Astrocyte of the spinal cord (primary cell): Measurements from ENCODE around the gene SPOCK3.

Experiments
- DNase-seq: peaks from one replicate; pipeline ENCODE4 v3.0.0; 2011; ENCODE audit warnings: low read depth, low spot score
- H3K4me3 ChIP-seq: 2 replicates; pipeline ENCODE4 v1.5.1; 2011; ENCODE audit warnings: low read depth, mild to moderate bottlenecking, low read length, moderate library complexity
- in situ Hi-C: cut with HindIII; loops from 2 replicates; pipeline ENCODE4 v1.10.0; 2017; ENCODE audit warnings: low sequenced_read_pairs
- TF ChIP-seq, protein P1 (sequence below): IDR thresholded peaks from 2 replicates; pipeline ENCODE4 v1.5.1; 2012; ENCODE audit warnings: low read depth, mild to moderate bottlenecking, low read length, inconsistent platforms

The SPOCK3 gene

GRCh38 chr4:166836865-166837264 lies 397.4 kb downstream of the SPOCK3 start:
- no peak overlapping the region for H3K4me3 ChIP-seq
- in situ Hi-C loops: no loop called here
- no peak for DNase-seq
- TF ChIP-seq, protein P1, sequence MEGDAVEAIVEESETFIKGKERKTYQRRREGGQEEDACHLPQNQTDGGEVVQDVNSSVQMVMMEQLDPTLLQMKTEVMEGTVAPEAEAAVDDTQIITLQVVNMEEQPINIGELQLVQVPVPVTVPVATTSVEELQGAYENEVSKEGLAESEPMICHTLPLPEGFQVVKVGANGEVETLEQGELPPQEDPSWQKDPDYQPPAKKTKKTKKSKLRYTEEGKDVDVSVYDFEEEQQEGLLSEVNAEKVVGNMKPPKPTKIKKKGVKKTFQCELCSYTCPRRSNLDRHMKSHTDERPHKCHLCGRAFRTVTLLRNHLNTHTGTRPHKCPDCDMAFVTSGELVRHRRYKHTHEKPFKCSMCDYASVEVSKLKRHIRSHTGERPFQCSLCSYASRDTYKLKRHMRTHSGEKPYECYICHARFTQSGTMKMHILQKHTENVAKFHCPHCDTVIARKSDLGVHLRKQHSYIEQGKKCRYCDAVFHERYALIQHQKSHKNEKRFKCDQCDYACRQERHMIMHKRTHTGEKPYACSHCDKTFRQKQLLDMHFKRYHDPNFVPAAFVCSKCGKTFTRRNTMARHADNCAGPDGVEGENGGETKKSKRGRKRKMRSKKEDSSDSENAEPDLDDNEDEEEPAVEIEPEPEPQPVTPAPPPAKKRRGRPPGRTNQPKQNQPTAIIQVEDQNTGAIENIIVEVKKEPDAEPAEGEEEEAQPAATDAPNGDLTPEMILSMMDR: no peak

DNA sequence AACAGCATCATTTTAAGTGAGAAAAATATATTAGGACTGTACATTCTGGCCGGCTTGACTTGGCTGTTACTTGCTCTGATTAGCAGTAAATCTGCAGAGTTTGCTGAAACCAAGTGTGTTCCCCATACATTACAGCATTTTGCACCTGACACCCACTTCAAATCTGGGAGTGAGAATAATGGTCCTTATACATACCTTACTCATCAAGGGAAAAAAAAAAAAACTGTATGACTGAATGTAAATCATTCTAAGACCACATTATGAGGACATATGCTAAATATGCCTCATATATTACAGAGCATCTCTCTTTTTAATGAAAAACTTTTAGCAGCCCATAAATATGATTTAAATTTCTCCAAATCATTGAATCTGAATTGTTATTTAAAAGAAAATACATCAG lies 406.7 kb downstream of the SPOCK3 start:
- in situ Hi-C loops: no loop called here
- no peak overlapping the region for H3K4me3 ChIP-seq
- DNase-seq: no peak
- TF ChIP-seq, protein P1: no peak

DNA sequence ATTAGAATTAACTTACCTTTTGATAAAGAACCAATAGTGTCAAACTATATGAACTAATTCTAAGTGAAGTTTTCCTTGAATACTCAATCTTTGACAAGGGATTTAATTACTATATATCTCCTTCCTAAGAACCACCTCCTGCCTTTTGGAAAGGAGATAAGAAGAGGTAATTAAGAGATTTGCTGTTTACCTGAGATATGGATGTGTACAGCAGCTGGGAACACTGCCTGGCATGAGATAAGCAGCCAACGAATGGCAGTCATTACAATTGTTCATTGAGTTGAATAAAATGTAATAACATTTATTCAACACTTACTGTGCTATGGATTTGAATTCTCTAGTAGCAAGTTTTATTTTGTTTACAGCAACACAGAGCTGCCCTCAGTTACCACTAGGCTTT lies 407.1 kb downstream of the SPOCK3 start:
- TF ChIP-seq, protein P1: no peak
- no peak overlapping the region for H3K4me3 ChIP-seq
- in situ Hi-C loops: no loop called here
- no peak for DNase-seq

GRCh38 chr4:166823848-166824247 lies 410.4 kb downstream of the SPOCK3 start:
- no peak for DNase-seq
- in situ Hi-C loops: no loop called here
- TF ChIP-seq, protein P1: no peak
- H3K4me3 ChIP-seq: no peak overlapping the region

DNA sequence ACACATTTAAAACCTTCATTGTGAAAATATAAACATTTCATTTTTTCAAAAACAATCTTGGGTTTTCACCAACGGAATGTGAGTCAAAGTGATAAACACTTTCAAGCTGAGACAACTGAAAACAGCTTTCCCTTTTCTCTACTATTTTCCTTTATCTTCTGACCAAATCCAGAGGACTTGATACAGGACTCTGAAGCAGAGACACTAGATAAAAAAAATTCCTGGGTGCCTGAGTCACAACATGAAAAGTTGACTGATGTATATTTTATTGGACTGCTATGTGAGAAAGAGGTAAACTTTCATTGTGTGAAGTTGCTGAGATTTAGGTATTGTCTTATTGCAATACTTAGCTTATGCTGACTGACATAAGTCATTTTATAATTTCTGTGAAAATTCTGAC lies 411.2 kb downstream of the SPOCK3 start:
- TF ChIP-seq, protein P1: no peak
- H3K4me3 ChIP-seq: no peak overlapping the region
- no peak for DNase-seq
- in situ Hi-C loops: no loop called here

- DNase-seq: no peak
- no peak overlapping the region for H3K4me3 ChIP-seq
- TF ChIP-seq, protein P1: no peak
- in situ Hi-C loops: no loop called here
These were observed 411.9 kb downstream of the SPOCK3 start for GRCh38 chr4:166822386-166822785.

DNA sequence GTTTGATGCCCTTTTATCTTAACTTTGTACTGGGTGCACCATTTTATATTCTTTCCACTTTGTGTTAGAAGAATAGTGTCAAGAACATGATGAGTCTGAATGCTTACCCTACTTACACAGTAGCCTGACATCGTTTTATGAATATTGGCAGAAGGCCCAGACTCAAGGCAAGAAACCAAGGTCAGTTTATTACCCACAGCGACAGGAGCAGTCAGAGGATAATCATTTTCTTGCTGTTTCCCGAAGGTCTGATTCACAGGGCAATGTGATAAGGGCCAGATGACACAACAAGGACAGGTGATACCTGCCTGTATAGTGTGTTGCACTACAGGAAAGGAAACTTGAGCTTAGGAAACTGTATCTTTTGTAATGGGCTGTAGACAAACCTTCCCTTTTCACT lies 417.4 kb downstream of the SPOCK3 start:
- TF ChIP-seq, protein P1: no peak
- DNase-seq: no peak
- in situ Hi-C loops: no loop called here
- no peak overlapping the region for H3K4me3 ChIP-seq
